A549 treated with Mapracorat at 1 μM for 4 hours (cell line): ENCODE results near the gene NSMF. TPM values are rescaled to one million over a fixed set of nuclear protein-coding genes. Genes with fewer than 3 reads are reported as not detected.

Source experiments
- total RNA-seq: library from RNA; stranded (reverse); fragments of 200-300 nt; extraction: Qiagen RNA extraction; gene quantifications from 5 replicates; pipeline ENCODE4 v1.2.3, GENCODE V29; 2022

NSMF gene
- 31.5 to 48.0 TPM (median 42.1 TPM) in 5 replicates for total RNA-seq

GRCh38 chr9:137459152-137459600, at the start of gene NSMF:
TSS of gene NSMF (minus strand) at chr9:137459334. CDS start at chr9:137459102, 232 bp downstream.

GRCh38 chr9:137441289-137441934, 17.7 kb downstream of the NSMF start, which contains the start of gene ENTPD8:
TSS of gene ENTPD8 (minus strand) at chr9:137441357. CDS start at chr9:137438285, 3,072 bp downstream.

GRCh38 chr9:137422604-137423513, 36.3 kb downstream of the NSMF start, which contains the start of the genes EXD3 and NOXA1:
TSS of gene EXD3 (minus strand) at chr9:137423162. CDS start at chr9:137395357, 27,805 bp downstream.
TSS of gene NOXA1 (plus strand) at chr9:137423393. CDS start at chr9:137423530, 137 bp downstream.

Other genes starting within 250 kb of the NSMF start
- gene RNF208, start 237.1 kb downstream of the NSMF start, total RNA-seq = 1.1 to 2.1 TPM (median 1.8 TPM) in 5 replicates
- gene CYSRT1, start 234.2 kb downstream of the NSMF start, total RNA-seq = 2.5 to 5.4 TPM (median 4.8 TPM) in 5 replicates
- 0.07 to 0.44 TPM (median 0.31 TPM) in 5 replicates for gene RNF224, start 231.8 kb downstream of the NSMF start, total RNA-seq
- 0.08 to 0.28 TPM (median 0.09 TPM) in 3 of 5 replicates, not detected in the others for gene SLC34A3, start 228.4 kb downstream of the NSMF start, total RNA-seq
- 637 to 832 TPM (median 729 TPM) in 5 replicates for gene TUBB4B, start 218.0 kb downstream of the NSMF start, total RNA-seq
- gene STPG3, start 208.0 kb downstream of the NSMF start, total RNA-seq = not detected in 5 replicates
- 43.1 to 58.5 TPM (median 55.8 TPM) in 5 replicates for gene NELFB, start 204.0 kb downstream of the NSMF start, total RNA-seq
- gene TOR4A, start 181.6 kb downstream of the NSMF start, total RNA-seq = 17.1 to 29.0 TPM (median 26.7 TPM) in 5 replicates
- 2.4 to 5.6 TPM (median 4.3 TPM) in 5 replicates for gene NRARP, start 157.1 kb downstream of the NSMF start, total RNA-seq
- 4.0 to 6.6 TPM (median 6.0 TPM) in 5 replicates for gene EXD3, start 36.2 kb downstream of the NSMF start, total RNA-seq
- gene NOXA1, start 35.9 kb downstream of the NSMF start, total RNA-seq = 0.77 to 2.0 TPM (median 1.7 TPM) in 5 replicates
- 0.10 to 0.30 TPM (median 0.27 TPM) in 5 replicates for gene ENTPD8, start 18.0 kb downstream of the NSMF start, total RNA-seq
- gene PNPLA7, start 91.1 kb upstream of the NSMF start, total RNA-seq = 0.59 to 0.87 TPM (median 0.86 TPM) in 5 replicates
- gene MRPL41, start 92.5 kb upstream of the NSMF start, total RNA-seq = 47.6 to 99.9 TPM (median 91.4 TPM) in 5 replicates
- gene DPH7, start 119.6 kb upstream of the NSMF start, total RNA-seq = 25.3 to 30.5 TPM (median 29.3 TPM) in 5 replicates
- gene ZMYND19, start 131.2 kb upstream of the NSMF start, total RNA-seq = 41.4 to 65.4 TPM (median 58.4 TPM) in 5 replicates
- gene ARRDC1, start 146.4 kb upstream of the NSMF start, total RNA-seq = 45.8 to 64.4 TPM (median 54.5 TPM) in 5 replicates
- gene EHMT1, start 159.7 kb upstream of the NSMF start, total RNA-seq = 37.5 to 49.7 TPM (median 43.3 TPM) in 5 replicates